ENCODE data around the gene HSD17B1.
"Not testable (repeated sequence)": the region's sequence is repeated elsewhere in the genome, so short reads cannot be mapped to it uniquely, and the experiment has no call there.

DNA sequence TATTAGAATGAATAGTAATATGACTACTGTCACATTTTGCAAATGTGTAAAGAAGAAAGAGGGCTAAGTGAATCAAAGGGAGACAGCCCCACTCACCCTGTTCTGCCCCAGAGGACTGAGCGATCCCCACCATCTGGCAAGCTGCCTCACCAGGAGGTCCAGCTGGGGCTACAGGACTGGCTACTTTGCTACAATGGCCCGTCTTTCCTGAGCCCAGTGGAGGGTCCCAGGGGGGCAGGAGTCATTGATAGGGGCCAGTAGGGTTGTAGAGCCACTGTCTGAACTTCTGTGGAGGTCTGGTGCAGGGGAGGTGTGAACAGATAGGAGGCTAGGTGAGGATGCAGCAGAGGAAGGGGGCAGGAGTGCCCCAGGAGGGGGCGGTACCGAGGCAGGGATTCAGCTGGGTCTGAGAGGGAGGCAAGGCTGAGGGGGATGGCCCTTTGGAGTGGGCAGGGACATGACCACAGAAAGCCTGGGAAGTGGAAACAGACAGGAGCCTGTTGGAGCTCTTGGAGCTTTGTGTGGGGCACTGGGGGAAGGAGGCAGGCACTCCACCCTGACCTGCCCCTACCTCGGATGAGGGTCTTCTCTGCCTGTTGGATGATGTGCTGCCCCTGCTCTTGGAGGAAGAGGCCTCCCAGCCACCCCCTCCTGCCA, 3.4 kb downstream of the HSD17B1 start:
- TF ChIP-seq POLR2AphosphoS5 (IDR thresholded peaks at IDR 0.05); CTCF (IDR thresholded peaks at IDR 0.05; ENCODE audit: poor library complexity, severe bottlenecking); RAD21 (conservative IDR thresholded peaks at IDR 0.05): not testable (repeated sequence)

Data from neural cell (in vitro differentiated cells).